Measurements from ENCODE around the gene RTEL1.
A peak's percentile ranks its signal among the peaks of the same experiment; 100 is the strongest.
"Not testable (repeated sequence)": the region's sequence is repeated elsewhere in the genome, so short reads cannot be mapped to it uniquely, and the experiment has no call there.

The RTEL1 gene

DNA sequence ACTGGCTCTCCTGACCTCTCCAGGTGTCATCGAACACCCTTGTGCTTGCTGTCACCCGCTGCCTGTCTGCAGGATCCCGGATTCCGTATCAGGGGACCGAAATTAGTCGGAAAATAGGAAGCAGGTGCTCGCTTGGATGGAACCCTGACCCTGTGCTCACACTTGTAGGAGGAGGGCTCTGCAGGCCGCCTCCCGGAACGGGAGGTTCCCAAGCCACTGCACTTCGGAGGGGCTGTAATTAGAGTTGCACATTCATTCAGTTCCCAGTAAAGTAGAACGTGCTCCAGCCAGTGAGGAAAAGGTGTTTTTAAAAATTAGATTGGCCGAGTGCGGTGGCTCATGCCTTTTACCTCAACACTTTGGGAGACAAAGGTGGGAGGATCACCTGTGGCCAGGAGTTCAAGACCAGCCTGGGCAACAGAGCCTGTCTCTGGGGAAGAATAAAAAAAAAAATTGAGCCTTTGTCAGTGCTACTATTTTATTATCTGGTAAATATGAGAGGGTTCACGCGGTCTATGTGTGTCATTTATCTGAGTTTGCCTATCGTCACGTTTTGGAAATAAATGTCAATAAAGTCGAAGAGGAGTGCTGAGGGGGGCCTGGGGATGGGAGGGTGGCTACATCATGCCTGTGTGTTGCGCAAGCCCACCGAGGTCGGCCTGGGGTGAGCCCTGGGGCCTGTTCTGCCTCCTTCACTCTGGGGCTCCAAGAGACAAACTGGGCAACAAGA is 29.7 kb upstream of the RTEL1 start:
- peak; percentile 66 for DNase-seq

DNA sequence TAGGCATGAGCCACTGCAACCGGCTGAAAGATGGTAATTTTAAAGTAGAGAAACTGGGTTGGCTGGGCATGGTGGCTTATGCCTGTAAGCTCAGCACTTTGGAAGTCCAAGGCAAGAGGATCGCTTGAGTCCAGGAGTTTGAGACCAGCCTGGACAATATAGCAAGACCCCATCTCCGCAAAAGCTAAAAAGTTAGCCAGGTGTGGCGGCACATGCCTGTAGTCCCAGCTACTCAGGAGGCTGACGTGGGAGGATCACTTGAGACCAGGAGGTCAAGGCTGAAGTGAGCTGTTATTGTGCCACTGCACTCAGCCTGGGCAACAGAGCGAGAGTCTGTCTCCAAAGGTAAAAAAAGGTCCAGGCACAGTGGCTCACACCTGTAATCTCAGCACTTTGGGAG is 27.2 kb upstream of the RTEL1 start:
- DNase-seq = not testable (repeated sequence)

GRCh38 chr20:63631426-63631825 is 26.7 kb upstream of the RTEL1 start:
- DNase-seq = not testable (repeated sequence)

DNA sequence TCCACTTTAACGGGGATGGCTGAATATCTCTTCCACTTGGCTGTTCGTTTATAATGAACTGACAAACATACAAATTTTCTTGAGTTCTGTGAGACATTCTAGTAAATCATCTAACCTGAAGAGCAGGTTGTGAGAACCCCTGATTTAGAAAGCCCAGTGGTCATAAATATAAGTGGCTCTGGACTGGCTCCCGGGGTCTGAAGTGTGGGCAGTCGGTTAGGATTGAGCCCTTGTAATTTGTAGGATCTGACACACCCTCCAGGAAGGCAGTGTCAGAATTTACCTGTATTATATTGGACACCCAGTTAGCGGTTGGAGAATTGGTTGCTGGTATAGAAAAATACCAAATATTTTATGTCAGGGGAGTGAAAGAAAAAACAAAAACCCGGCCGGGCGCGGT is 24.4 kb upstream of the RTEL1 start:
- DNase-seq = no peak

- DNase-seq = no peak
Measured at GRCh38 chr20:63635431-63636141, 22.5 kb upstream of the RTEL1 start.

DNA sequence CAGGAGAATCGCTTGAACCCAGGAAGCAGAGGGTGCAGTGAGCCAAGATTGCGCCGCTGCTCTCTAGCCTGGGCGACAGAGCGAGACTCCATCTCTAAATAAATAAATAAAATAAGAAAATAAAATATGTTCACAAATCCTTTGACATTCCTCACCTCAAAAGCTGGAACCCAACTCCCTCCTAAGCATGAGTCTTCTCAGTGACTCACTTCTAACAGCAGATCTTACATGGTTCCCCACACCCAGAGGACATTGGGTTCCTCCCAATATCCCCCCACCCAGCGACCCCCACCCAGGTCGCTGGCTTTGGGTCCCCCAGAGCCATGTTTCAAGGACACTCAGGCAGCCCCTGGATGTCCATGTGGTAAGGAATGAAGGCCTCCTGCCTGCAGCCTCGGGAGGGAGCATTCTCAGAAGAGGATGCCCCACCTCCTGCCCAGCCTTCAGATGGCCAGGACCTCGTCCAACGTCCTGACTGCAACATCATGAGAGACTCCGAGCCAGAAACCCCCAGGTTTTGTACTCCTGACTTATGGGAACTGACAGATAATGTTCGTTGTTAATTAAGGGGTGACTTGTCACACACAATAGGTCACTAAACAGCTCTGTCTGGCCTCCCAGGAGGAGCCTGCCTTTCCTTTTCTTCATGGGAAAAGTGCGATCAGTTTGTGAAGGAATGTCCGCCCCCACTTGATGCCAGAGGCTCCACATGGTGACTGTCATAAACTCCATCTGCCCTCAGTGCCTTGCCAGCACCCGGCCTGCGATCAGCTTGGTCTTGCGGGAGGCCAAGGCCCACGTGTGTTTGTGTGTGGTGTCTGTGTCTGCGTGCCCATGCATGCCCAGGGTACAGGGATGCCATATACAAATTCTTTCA is 21.1 kb upstream of the RTEL1 start:
- DNase-seq = no peak

GRCh38 chr20:63639093-63639975 is 18.8 kb upstream of the RTEL1 start:
- no peak for DNase-seq

- no peak for DNase-seq
Measured at GRCh38 chr20:63640086-63640485, 18.0 kb upstream of the RTEL1 start.

- DNase-seq = not testable (repeated sequence)
Measured at GRCh38 chr20:63640686-63641085, 17.4 kb upstream of the RTEL1 start.

DNA sequence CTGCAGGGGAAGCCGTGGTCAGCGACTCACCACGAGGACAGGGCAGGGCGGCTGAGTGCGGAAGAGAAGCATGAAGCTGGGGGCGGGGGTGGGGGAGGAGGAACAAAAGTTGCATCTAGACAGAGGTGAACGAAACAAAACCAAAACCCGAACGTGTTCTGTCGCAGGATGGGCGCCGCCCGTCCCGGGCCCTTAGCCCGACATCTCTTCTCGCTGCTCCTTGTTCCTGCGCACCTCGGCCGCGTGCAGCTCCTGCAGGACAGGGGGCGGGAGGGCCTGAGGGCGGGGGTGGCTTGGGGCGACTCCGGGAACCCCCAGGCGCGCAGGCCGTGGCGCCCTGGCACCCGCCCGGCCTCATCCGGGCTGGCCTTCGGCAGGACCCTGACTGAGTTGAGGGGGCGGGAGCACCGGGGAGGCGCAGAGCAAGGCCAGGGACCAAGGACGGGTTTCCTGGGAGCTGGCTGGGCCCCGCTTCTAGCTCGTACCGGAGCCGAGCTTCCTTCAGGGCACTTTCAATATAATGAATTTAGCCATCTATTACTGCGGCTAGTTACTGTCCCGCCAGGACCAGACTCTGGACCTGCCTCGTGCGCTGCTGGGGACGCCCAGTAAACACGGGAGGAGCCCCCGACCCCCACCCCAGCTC is 16.8 kb upstream of the RTEL1 start:
- DNase-seq = no peak

DNA sequence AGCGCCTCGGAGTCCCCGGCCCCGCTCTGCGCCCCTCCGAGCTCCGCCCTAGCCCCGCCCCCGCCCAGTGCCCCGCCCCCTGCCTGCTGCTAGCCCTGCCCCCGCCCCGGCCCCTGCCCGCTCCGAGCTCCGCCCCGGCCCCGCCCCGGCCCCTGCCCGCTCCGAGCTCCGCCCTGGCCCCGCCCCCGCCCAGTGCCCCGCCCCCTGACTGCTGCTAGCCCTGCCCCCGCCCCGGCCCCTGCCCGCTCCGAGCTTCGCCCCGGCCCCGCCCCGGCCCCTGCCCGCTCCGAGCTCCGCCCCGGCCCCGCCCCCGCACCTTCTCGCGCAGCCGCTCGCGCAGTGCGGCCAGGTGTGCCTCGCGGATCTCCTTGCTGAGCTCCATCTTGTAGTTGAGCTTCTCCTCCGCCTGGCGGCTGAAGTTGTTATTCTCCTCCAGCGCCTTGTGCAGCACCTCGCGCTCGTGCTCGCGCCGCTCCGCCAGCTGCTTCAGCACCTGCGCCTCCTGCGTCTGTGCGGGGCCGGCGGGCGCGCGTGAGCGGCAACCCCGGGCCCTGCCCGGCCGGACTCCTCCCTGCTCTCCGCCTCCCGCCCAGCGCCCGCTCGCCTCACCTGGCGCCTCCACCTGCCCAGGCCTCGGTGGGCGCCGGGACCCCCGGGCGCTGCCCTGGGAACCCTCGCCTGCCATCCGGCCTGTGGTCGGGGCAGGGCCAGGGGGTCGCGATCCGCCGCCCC is 16.2 kb upstream of the RTEL1 start:
- DNase-seq = peak; percentile 94

- no peak for DNase-seq
Measured at GRCh38 chr20:63642527-63643247, 15.4 kb upstream of the RTEL1 start.

DNA sequence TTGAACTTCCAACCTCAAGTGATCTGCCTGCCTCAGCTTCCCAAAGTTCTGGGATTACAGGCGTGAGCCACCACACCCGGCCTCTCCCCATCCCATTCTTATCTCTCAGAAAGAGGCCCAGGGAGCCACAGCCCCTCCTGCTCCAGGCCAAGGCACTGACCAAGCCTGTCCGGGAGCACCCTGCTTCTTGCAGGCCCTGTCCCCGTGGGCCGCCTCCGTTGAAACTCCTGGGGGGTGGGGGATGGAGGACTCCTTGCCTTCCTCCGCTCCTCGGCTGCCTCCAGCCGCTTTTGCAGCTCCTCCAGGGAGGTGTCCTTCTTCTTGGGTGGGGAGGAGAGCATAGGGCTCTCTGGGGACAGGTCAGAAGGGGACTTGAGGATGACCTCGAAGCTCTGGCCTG is 14.6 kb upstream of the RTEL1 start:
- DNase-seq = no peak

DNA sequence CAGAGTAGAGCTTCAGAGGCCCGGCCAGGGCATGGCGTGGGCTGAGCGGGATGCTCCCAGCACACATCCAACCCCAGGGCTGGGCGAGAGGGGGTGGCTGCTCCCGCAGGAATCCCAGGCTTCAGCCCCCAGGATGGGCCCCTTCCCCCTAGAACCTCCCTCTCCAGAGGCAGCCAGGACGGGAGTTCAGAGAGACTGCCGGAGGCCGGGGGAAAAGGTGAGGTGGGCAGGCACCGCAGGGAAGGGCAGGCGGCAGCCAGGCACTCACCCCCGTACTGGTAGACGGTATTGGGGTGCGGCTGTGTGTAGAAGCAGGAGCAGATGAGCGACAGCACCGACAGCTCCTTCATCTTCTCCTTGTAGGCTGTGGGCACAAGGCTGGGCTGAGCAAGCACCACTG is 14.2 kb upstream of the RTEL1 start:
- DNase-seq = no peak

- DNase-seq = no peak
Measured at GRCh38 chr20:63645218-63645617, 12.9 kb upstream of the RTEL1 start.

DNA sequence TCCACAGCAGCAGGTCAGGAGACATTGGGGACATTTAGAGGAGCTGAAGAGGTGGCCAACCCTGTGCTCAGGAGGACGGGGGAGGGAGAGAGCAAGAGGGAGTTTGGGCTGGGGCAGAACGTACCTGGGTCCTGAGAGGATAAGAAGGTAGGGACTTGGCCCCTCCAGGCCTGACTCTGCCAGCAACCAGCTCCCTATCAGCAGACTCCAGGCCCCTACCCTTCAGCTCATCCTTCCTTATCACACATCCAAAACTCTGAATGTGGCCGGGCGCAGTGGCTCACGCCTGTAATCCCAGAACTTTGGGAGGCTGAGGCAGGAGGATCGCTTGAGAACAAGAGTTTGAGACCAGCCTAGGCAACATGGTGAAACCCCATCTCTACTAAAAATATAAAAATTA is 9.9 kb upstream of the RTEL1 start:
- no peak for DNase-seq

DNA sequence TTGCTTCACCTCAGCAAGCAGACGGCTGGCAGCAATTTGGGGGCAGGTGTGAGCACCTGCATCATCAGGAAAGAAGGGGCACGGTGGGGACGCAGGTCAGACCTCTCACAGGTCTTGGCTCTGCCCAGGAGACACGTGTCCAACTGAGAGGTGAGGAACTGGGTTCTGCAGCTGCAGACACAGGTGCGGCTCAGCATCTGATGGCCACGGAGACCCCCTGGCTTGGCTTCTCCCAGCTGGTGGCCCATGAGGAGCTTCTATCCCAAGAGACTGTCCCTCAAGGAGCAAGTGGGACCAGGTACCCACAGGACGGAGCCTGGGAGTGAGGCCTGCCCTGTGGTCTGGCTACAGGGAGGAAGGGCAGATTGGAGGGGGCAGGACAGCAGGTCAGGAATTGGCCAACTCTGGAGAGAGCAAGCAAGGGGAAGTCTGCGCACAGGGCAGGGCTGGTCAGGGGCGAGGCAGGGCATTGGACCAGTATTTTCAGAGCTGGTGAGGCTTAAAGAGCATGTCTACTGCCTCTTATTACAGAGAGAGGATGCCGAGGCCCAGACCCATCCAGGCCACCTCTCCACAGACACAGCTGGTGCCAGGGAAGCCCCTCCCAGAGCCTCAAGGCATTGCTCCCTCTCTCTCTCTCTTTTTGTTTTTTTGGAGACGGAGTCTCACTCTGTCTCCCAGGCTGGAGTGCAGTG is 9.1 kb upstream of the RTEL1 start:
- DNase-seq = no peak

DNA sequence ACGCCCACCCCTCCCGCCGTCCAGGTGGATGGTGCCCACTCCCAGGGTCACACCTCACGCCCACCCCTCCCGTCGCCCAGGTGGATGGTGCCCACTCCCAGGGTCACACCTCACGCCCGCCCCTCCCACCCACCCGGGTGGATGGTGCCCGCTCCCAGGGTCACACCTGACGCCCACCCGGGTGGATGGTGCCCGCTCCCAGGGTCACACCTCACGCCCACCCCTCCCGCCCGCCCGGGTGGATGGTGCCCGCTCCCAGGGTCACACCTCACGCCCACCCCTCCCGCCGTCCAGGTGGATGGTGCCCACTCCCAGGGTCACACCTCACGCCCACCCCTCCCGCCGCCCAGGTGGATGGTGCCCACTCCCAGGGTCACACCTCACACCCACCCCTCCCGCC is 7.6 kb upstream of the RTEL1 start:
- not testable (repeated sequence) for DNase-seq

GRCh38 chr20:63651942-63652191 is 6.2 kb upstream of the RTEL1 start:
- no peak for DNase-seq

All from left hindlimb (tissue), 1 donor.